Stimulated activated CD4-positive, alpha-beta T cell treated with anti-CD3 and anti-CD28 coated beads, Interleukin-15, amount 100 ng/mL, for 1 hour (primary cell): ENCODE measurements around the gene TUT4.
"Not testable (repeated sequence)": the region's sequence is repeated elsewhere in the genome, so short reads cannot be mapped to it uniquely, and the experiment has no call there.

Experiments used
- DNase-seq, 2 donors: peaks; one replicate each; pipeline ENCODE4 v3.0.0-alpha.2; 2020; ENCODE audit warnings: low read depth in 1 of 2, low spot score in 1 of 2

TUT4 gene, protein sequence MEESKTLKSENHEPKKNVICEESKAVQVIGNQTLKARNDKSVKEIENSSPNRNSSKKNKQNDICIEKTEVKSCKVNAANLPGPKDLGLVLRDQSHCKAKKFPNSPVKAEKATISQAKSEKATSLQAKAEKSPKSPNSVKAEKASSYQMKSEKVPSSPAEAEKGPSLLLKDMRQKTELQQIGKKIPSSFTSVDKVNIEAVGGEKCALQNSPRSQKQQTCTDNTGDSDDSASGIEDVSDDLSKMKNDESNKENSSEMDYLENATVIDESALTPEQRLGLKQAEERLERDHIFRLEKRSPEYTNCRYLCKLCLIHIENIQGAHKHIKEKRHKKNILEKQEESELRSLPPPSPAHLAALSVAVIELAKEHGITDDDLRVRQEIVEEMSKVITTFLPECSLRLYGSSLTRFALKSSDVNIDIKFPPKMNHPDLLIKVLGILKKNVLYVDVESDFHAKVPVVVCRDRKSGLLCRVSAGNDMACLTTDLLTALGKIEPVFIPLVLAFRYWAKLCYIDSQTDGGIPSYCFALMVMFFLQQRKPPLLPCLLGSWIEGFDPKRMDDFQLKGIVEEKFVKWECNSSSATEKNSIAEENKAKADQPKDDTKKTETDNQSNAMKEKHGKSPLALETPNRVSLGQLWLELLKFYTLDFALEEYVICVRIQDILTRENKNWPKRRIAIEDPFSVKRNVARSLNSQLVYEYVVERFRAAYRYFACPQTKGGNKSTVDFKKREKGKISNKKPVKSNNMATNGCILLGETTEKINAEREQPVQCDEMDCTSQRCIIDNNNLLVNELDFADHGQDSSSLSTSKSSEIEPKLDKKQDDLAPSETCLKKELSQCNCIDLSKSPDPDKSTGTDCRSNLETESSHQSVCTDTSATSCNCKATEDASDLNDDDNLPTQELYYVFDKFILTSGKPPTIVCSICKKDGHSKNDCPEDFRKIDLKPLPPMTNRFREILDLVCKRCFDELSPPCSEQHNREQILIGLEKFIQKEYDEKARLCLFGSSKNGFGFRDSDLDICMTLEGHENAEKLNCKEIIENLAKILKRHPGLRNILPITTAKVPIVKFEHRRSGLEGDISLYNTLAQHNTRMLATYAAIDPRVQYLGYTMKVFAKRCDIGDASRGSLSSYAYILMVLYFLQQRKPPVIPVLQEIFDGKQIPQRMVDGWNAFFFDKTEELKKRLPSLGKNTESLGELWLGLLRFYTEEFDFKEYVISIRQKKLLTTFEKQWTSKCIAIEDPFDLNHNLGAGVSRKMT (N-terminal part only)

DNA sequence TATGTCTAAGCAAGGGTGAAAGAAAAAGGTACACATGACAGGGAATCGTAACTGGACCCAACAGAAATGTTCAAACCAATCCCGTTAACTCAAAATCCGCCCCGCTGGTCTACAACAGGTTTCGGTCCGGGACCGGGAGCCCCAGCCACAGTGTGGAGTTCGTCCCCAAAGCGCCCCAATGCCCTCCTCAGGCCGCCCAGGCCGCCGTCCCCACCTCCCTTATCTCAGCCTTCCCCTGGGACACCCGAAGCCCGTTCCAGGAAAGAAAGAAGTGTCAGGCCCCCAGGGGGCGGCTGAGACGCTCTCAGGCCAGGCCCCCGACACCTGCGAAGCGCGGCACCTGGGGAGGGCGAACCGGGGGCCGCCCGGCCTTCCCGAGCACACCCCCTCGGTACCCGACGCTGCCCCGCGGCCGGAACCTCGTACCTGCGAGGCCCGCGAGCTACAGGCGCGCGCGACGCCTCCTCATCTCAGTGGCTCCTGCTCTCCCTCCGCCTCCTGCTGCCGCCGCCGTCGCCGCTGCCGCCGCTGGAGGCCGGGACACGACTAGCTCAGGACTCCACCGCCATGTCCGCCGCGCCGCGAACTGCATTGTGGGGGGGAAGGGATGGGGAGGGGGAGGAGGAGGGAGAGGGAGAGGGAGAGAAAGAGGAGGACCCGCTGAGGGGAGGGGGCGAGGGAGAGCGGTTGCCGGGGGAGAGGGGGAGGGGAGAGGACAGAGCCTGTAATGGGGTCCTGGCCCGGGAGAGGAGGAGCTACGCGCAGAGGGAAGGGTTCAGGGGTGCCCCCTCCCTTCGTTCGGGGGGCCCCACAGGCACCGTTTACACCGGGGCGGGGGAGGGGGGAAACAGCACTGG is at the start of gene TUT4:
TSS of gene TUT4 (minus strand) at position 588 of the 857 bp plus-strand sequence. CDS start 26,812 bp downstream, outside the sequence.
- DNase-seq: peak; percentile 48 to 59

DNA sequence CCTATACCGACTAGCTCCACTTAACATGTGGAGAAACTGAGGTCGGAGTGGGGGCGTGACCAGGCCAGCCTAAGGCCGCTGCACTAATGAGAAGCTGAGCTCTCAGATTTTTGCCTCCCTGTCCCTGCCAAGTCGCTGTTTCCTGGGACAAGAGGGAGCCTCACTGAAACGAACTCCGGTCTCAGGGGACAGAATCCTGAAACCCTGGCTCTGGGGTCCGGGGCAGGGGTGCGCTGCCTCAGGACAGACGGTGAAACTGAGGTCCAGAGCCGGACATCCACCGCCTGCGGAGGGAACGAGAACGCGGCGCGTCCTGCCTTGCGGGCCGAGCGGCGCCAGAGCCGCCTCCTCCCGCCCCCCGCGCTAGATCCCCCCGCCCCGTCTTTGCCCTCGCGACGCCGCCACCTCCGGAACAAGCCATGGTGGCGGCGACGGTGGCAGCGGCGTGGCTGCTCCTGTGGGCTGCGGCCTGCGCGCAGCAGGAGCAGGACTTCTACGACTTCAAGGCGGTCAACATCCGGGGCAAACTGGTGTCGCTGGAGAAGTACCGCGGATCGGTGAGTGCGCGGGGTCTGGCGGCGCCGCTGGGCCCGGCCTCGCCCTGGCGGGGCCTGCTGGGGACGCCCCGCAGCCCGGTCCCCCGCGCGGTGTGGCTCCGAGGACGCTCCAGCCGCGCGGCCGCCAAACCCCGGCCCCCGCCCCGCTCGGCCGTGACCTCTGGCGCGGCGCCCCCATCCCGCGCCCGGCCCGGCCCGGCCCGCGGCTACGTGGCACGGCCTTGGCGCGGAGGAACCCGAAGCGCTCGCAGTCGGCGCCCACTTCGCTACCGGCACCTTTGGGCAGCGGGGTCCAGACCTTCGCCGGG is 49.3 kb upstream of the TUT4 start, which contains the start of gene GPX7:
TSS of gene GPX7 (plus strand) at position 381 of the 865 bp plus-strand sequence. CDS start at position 420, 39 bp downstream.
- DNase-seq: peak; percentile 13 to 45

DNA sequence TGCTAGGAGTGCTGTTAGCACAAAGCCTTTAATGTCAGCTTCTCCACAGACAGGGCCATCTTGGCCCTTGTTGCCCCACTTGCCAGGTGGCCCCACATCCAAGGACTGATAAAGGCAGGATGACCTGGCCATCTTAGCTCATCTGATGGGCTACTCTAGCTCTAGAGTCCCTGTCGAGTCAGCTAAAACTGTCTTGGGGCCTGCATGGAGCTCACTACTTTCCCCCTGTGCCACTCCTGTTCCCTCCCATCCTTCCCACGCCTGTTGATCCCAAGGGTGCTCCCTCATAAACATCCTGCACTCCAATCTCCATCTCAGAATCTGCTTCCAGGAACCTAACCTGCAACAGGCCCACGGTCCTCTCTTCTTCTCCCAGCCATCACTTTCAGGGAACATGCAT is 48.6 kb upstream of the TUT4 start:
- no peak for DNase-seq

DNA sequence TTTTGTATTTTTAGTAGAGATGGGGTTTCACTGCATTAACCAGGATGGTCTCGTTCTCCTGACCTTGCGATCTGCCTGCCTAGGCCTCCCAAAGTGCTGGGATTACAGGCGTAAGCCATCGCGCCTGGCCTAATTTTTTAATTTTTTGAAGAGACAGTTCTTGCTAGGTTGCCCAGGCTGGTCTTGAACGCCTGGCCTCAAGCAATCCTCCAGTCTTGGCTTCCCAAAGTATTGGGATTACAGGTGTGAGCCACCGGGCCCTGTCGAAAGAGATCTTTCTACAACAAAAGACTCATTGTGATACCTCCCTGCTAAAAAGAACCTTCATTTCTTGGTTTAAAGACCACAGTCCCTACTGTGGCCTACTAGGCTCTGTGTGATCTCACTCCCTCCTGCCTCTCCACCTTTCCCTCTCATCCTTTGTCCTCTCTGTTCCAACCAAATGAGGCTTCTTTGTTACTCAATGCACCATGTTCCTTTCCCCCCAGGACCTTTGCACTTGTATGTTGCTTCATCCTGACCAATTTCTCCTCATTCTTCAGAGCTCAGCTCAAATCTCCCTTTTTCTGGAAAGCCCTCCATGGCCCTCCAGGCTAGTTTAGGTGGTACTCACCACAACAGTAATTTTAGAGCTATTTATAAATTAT is 47.8 kb upstream of the TUT4 start:
- DNase-seq: no peak

DNA sequence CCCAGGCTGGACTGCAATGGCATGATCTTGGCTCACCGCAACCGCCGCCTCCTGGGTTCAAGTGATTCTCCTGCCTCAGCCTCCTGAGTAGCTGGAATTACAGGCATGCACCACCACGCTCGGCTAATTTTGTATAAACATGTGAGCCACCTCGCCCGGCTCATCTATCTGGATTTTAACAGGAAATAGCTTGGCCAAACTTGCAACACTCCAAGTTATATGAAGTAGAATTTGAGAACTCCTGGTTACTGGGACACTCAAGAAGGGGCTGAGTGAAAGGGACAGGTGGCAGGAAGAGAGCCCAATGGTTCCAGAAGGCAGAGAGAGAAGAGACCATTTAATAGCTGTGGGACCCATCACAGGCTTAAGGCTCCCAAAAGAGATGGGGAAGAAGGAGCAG is 46.3 kb upstream of the TUT4 start:
- no peak for DNase-seq

DNA sequence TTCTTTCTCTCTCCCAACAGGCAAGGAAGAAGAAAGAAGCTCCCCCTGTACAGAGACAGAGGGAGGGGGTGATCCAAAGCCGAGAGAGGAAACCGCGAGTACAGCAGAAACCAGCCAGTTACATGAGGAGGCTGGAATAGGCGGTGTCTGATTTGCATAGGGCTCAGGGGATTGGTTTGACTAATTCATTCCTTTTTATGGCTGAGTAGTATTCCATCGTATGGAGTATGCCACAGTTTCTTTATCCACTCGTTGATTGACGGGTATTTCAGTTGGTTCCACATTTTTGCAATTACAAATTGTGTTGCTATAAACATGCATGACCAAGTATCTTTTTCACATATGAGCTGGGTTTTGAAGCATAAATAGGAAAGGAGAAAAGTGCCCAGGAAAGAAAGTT is 45.8 kb upstream of the TUT4 start:
- no peak for DNase-seq

DNA sequence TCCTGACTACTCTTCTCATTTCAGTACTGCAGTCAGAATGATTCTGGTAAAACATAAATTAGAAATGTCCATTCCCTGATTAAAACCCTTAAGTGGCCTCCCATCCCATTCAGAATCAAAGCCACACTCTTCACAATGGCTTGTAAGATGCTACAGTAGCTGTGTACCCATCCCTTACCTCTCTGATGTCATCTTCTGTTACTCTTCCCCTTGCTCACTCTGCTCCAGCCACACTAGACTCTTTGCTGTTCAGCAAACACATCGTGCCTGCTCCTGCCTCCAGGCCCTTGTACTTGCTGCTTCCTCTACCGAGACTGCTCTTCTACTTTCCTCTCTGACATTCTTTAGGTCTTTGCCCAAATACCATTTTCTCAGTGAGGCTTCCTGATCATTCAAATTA is 45.0 kb upstream of the TUT4 start:
- no peak for DNase-seq

DNA sequence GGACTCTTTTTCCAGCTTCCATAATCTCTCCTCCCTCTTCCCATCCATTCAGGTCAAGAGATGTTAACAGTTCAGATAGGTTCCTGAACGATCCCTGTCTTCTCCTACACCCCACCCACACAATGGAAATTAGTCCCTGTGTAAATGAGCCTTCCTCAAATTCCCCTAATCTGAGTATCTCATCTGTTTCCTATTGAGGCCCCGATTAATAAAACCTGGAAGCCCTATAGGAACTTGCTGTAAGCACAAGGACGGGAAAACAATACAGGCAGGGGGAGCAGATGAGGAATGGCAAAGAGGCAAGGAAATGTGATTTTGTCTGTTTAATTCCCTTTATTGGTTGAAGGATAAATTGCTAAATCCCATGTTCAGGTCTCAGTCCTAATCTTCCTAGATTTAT is 42.2 kb upstream of the TUT4 start:
- no peak for DNase-seq

DNA sequence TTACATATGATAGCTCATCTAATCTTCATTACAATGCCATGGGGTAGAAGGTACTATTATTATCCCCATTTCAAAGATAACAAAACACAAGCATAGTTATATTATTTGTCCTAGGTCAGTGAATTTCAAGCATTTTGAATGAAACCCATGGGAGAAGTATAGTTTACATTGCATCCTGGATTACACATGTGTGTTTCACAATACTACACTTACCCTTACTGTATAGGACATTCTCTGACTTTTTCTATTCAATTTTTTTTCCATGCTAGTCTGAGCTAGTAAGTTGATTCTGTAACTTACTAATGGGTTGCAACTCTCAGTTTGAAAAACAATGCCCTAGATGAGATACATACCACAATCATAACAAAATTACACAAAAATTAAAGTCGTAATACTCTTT is 40.6 kb upstream of the TUT4 start:
- no peak for DNase-seq

DNA sequence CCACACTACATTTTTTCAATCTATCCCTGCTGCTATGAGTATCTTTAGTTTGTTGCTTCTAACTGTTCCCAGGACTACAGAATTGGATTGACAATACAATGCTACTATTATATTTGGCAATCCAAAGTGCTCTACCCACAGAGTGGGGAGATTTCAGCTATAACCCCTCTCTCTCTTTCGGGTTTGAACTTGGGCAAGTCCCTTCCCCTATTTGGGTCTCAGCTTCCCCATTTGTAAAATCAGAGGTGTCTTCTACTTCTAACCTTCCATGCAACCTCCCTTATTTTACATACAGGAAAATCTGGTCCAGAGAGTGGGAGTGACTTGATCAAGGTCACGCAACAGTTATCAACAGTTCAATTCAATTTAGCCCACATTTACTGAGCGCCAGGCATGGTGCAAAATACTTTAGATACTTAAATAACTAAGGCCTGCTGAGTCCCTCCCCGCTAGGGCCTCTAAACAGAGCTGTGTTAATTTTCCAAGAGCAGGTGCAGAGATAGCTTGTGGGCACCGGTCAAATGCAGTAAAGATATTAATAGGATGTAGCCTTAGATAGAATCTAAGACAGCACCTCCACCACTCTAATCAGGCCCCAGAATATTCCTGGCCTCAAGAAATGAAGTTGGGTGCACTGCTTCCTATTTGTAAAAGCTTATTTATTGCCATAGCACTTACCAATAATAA is 39.9 kb upstream of the TUT4 start:
- no peak for DNase-seq

DNA sequence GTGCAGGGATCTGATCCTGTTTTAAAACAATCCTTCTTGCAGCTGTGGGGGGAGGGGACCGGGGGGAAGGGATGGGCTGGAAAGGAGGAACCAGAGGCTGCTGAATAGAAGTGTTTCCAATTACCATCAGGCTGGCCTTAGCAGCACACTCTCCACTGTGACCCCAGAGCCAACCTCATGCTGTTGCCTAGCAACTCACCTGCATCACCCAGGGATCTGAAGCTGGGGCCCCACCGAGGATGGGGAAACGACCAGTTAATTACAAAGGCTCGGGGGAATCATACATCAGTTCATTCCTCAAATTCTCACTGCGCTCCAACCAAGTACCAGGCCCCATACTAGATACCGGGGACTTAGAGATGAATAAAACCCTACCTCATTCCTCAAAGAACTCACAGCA is 37.4 kb upstream of the TUT4 start:
- no peak for DNase-seq

DNA sequence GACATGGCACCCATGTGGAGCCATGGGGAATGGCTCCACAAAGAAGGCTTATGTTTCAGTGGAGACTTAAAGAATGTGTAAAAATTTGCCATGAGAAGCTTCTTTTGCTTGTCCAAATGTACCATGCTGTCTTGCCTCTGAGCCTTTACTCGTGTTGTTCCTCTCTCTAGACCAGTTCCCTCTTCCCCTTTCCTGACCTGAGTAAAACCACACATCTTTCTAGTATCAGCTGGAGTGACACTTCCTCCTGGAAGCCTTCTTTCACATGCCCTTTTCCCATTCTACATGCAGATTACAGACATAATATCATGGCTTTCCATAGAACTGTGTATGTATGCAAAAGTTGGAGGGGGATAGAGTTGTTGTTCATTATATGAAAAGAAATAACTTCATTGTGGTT is 35.6 kb upstream of the TUT4 start:
- DNase-seq: no peak

DNA sequence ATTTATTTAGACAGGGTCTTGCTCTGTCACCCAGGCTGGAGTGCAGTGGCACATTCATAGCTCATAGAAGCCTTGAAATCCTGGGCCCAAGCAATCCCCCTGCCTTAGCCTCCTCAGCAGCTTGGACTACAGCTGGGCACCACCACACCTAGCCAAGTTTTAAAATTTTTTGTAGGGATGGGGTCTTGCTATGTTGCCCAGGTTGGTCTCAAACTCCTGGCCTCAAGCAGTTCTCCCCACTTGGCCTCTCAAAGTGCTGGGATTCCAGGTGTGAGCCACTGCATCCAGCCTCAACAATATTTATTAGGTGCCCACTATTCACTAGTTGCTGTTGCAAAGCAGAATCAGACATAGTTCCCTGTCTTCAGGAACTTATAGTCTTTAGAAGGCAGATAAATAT is 35.1 kb upstream of the TUT4 start:
- DNase-seq: no peak

DNA sequence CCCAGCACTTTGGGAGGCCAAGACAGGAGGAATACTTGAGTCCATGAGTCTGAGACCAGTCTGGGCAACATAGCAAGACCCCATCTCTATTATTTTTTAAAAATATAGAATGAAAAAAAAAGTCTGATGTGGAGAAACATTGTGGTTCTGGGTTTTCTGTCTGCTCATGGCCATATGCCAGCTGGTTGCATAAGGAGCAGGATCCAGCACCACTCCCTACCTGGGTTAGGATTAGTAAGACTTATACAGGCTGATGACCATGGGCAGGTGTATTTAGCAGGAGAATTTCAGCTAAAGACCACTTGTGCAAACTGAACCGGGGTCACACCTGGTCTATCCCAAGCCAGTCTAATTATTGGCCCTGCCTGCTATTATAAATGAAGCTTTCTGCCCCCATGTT is 32.6 kb upstream of the TUT4 start:
- no peak for DNase-seq

DNA sequence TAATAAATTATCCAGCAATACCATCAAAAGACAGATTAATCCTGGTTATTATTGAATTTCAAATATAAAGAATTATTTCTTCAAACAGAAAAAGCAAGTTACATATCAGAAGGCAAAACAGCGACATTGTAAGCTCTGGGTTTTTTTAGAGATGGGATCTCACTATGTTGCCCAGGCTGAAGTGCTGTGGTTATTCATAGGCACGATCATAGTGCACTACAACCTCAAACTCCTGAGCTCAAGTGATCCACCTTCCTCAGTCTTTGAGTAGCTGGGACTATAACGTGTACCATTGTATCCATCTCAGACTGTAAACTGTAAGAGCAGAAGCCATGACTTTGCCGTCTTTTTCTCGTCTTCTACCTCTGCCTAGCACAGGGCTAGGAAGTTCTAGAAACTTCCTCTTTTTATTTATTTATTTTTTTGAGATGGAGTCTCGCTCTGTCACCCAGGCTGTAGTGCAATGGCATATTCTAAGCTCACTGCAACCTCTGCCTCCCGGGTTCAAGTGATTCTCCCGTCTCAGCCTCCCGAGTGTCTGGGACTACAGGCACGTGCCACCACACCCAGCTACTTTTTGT is 29.3 kb upstream of the TUT4 start:
- no peak for DNase-seq

DNA sequence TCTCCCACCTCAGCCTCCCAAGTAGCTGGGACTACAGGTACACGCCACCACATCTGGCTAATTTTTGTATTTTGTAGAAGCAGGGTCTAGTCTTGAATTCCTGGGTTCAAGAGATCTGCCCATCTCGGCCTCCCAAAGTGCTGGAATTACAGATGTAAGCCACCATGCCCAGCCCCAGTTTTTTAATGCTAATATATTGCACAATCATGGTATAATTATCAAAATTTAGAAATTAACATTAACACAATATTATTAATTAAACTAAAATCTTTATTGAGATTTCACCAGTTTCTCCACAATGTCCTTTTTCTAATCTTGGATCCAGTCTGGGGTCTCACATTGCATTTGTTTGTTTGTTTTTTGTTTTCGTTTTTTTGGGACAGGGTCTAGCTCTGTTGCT is 27.4 kb upstream of the TUT4 start:
- DNase-seq: no peak

DNA sequence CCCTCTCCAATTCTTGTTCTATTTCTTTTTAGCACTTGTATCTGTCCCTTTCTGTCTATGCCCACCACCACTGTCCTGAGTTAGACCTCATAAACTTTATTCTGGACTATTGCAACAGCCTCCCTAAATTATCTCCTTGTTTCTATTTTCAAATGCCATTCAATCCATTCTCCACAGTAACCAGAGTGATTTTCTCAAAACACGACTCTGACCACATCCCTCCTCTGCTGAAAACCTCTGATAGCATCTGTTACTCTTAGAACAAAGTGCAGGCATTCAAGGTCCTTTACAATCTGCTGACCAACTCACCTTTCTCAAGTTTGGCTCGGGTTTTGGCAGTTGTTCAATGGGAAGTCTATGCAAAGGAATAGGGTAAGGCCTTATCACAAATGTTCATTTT is 26.5 kb upstream of the TUT4 start:
- DNase-seq: no peak

DNA sequence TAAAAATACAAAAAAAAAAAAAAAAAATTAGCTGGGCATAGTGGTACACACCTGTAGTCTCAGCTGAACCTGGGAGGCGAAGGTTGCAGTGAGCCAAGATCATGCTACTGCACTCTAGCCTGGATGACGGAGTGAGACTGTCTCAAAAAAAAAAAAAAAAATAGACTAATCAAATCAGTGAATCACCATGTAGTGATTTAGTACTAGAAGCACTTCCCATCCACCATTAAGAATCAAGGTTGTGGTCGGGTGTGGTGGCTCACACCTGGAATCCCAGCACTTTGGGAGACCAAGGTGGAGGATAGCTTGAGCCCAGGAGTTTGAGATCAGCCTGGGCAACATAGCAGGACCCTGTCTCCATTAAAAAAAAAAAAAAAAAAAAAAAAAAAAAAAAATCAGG is 25.2 kb upstream of the TUT4 start:
- DNase-seq: not testable (repeated sequence)
